ENCODE data around the gene PAPOLG. TPM values are rescaled to one million over a fixed set of nuclear protein-coding genes. Genes with fewer than 3 reads are reported as not detected.

Gene PAPOLG
- total RNA-seq, 3 donors from 2014 or later (not counting 1 experiment from before 2014, with no cell fraction given), result 19.6 to 25.4 (median 19.8) TPM

DNA sequence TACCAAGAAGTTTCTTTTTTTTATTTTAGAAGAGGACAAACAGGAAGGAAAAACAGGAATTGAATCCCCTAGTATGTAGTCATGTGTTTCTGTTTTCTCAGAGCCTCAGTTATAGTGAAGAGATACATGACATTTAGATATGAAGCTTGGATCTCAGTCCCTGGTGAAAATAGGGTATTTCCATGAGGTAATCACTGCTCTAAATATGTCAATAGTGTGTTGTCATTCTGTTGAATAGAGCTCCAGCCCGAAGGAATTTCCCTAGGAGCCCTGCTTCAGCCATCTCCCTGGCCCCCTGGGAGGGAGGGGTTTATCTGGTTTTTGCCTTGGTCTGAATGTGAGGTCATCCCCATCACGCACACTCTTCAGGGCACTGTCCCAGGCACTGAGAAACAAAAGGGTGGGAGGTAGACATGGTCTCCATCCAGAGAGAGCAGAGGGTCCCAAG is 78.2 kb downstream of the PAPOLG start:
- no peaks in the 10 kb centered on the region for H3K9me3 ChIP-seq (ENCODE audit: control insufficient read depth, insufficient read depth, low read length)
- H3K36me3 Mint-ChIP-seq, result no peaks in the 10 kb centered on the region
- H3K27ac ChIP-seq (ENCODE audit: low read length), result no peak overlapping the region
- H3K4me3 ChIP-seq (ENCODE audit: low read length), result no peak overlapping the region
- intact Hi-C loops (cut with micrococcal nuclease), result no loop called here
- TF ChIP-seq, protein P1, sequence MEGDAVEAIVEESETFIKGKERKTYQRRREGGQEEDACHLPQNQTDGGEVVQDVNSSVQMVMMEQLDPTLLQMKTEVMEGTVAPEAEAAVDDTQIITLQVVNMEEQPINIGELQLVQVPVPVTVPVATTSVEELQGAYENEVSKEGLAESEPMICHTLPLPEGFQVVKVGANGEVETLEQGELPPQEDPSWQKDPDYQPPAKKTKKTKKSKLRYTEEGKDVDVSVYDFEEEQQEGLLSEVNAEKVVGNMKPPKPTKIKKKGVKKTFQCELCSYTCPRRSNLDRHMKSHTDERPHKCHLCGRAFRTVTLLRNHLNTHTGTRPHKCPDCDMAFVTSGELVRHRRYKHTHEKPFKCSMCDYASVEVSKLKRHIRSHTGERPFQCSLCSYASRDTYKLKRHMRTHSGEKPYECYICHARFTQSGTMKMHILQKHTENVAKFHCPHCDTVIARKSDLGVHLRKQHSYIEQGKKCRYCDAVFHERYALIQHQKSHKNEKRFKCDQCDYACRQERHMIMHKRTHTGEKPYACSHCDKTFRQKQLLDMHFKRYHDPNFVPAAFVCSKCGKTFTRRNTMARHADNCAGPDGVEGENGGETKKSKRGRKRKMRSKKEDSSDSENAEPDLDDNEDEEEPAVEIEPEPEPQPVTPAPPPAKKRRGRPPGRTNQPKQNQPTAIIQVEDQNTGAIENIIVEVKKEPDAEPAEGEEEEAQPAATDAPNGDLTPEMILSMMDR (IDR thresholded peaks at IDR 0.05), result no peak
- peaks cover 0 to 6% of the 10 kb centered on the region in 2 donors for H3K4me1 Mint-ChIP-seq
- H3K4me1 ChIP-seq (ENCODE audit: control insufficient read depth, insufficient read depth, low read length), result peaks cover 2% of the 10 kb centered on the region
- H3K4me3 Mint-ChIP-seq, result no peak overlapping the region
- H3K36me3 ChIP-seq (ENCODE audit: control insufficient read depth, insufficient read depth, low read length), result no peaks in the 10 kb centered on the region
- 72% methylated on average over 2 of the region's 2 CpGs for WGBS (ENCODE audit: insufficient coverage)
- ATAC-seq (no peak), DNase-seq (no peak)
- H3K27me3 ChIP-seq (ENCODE audit: control insufficient read depth, insufficient read depth, low read length), result no peaks in the 10 kb centered on the region
- H3K27me3 Mint-ChIP-seq (ENCODE audit: low read depth in 2 of 2), result peaks cover 7 to 26% of the 10 kb centered on the region in 2 donors
- H3K9me3 Mint-ChIP-seq, result no peaks in the 10 kb centered on the region
- no peak overlapping the region for H3K27ac Mint-ChIP-seq

DNA sequence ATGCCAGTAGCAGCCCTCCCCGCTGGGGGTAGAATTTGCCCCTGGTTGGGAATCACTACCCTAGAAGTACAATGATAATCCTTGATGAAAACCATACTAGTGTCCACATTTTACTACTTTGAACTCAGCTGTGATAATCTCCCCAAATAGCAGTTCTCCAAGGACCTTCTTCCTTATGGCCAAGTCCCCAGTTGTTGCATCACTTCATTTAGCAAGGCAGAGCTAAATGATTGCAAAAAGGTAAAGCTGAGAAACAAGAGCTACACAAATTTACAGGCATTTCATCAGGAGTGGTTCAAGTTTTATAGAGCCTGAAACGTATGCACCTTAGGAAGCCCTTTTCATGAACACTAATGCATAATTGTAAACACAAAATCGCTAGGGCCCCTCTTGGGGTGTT is 80.4 kb downstream of the PAPOLG start:
- H3K4me3 Mint-ChIP-seq, result no peak overlapping the region
- Histone ChIP-seq H3K36me3 (ENCODE audit: control insufficient read depth, insufficient read depth, low read length) (no peaks in the 10 kb centered on the region), H3K27ac (ENCODE audit: low read length) (no peak overlapping the region), H3K4me1 (ENCODE audit: control insufficient read depth, insufficient read depth, low read length) (peaks cover 21% of the 10 kb centered on the region), H3K4me3 (ENCODE audit: low read length) (no peak overlapping the region), H3K9me3 (ENCODE audit: control insufficient read depth, insufficient read depth, low read length) (no peaks in the 10 kb centered on the region), H3K27me3 (ENCODE audit: control insufficient read depth, insufficient read depth, low read length) (no peaks in the 10 kb centered on the region)
- no peaks in the 10 kb centered on the region for H3K36me3 Mint-ChIP-seq
- H3K27ac Mint-ChIP-seq, result no peak overlapping the region
- intact Hi-C loops (cut with micrococcal nuclease), result no loop called here
- DNase-seq (no peak), ATAC-seq (no peak)
- peaks cover 7 to 17% of the 10 kb centered on the region in 2 donors for H3K27me3 Mint-ChIP-seq (ENCODE audit: low read depth in 2 of 2)
- TF ChIP-seq, protein P1 (IDR thresholded peaks at IDR 0.05), result no peak
- H3K4me1 Mint-ChIP-seq, result peaks cover 7 to 14% of the 10 kb centered on the region in 2 donors
- WGBS (ENCODE audit: insufficient coverage), result 87% methylated on average over 3 of the region's 3 CpGs
- no peaks in the 10 kb centered on the region for H3K9me3 Mint-ChIP-seq

DNA sequence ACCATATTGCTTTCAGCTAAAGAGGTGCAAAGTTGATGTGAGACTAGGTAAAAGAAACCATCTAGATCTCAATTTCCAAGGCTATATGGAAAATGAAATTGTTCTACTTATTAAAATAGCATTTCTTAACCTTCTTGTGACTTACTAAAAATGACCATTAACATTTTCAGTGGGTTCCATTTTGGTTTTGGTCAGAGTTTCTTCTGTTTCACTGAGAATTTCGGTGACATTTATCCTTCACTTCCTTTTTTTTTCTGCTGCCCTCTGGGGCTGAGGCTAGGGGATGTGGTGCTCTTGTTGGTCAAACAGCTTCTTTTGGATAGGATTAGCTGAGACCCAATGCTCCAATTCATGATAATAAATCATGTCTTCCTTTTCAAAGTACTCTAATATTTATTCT is 81.1 kb downstream of the PAPOLG start:
- Mint-ChIP-seq H3K4me3 (no peak overlapping the region), H3K36me3 (no peaks in the 10 kb centered on the region), H3K9me3 (no peaks in the 10 kb centered on the region), H3K4me1 (peaks cover 7 to 14% of the 10 kb centered on the region in 2 donors), H3K27ac (no peak overlapping the region), H3K27me3 (ENCODE audit: low read depth in 2 of 2) (peaks cover 7 to 17% of the 10 kb centered on the region in 2 donors)
- DNase-seq (no peak), ATAC-seq (no peak)
- intact Hi-C loops (cut with micrococcal nuclease), result no loop called here
- Histone ChIP-seq H3K27me3 (ENCODE audit: control insufficient read depth, insufficient read depth, low read length) (no peaks in the 10 kb centered on the region), H3K4me3 (ENCODE audit: low read length) (no peak overlapping the region), H3K27ac (ENCODE audit: low read length) (no peak overlapping the region), H3K36me3 (ENCODE audit: control insufficient read depth, insufficient read depth, low read length) (no peaks in the 10 kb centered on the region), H3K4me1 (ENCODE audit: control insufficient read depth, insufficient read depth, low read length) (peaks cover 21% of the 10 kb centered on the region), H3K9me3 (ENCODE audit: control insufficient read depth, insufficient read depth, low read length) (no peaks in the 10 kb centered on the region)
- TF ChIP-seq, protein P1 (IDR thresholded peaks at IDR 0.05), result no peak
- WGBS (ENCODE audit: insufficient coverage), result no CpG with 5 or more reads among the region's 1 CpG

DNA sequence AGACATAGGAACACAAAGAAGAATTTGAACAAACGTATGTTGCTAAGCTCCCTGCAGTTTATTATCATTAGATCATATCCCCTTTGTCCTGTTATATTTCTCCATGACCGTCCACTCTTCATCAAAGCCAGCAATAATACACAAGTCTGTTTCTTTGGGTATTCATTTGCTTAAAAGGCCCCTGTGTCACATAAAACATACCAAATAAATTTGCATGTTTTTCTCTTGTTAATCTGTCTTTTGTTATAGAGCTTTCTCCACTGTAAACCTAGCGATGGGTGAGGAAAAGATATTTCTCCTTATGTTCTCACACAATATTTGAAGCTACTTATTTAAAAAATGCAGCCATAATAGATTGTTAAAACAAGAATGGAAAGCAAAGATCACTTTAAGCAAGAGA is 82.4 kb downstream of the PAPOLG start:
- H3K27ac ChIP-seq (ENCODE audit: low read length), result no peak overlapping the region
- H3K9me3 ChIP-seq (ENCODE audit: control insufficient read depth, insufficient read depth, low read length), result no peaks in the 10 kb centered on the region
- H3K36me3 ChIP-seq (ENCODE audit: control insufficient read depth, insufficient read depth, low read length), result no peaks in the 10 kb centered on the region
- whole genome bisulfite sequencing (ENCODE audit: insufficient coverage), result 95% methylated on average over 2 of the region's 3 CpGs
- ATAC-seq (no peak), DNase-seq (no peak)
- H3K4me1 ChIP-seq (ENCODE audit: control insufficient read depth, insufficient read depth, low read length), result peaks cover 21% of the 10 kb centered on the region
- intact Hi-C loops (cut with micrococcal nuclease), result no loop called here
- H3K4me3 ChIP-seq (ENCODE audit: low read length), result no peak overlapping the region
- no peak overlapping the region for H3K4me3 Mint-ChIP-seq
- no peaks in the 10 kb centered on the region for H3K9me3 Mint-ChIP-seq
- no peaks in the 10 kb centered on the region for H3K36me3 Mint-ChIP-seq
- TF ChIP-seq, protein P1 (IDR thresholded peaks at IDR 0.05), result no peak
- peaks cover 6 to 13% of the 10 kb centered on the region in 2 donors for H3K27me3 Mint-ChIP-seq (ENCODE audit: low read depth in 2 of 2)
- H3K4me1 Mint-ChIP-seq, result peaks cover 7 to 14% of the 10 kb centered on the region in 2 donors
- no peaks in the 10 kb centered on the region for H3K27me3 ChIP-seq (ENCODE audit: control insufficient read depth, insufficient read depth, low read length)
- no peak overlapping the region for H3K27ac Mint-ChIP-seq
